CD4-positive, alpha-beta T cell treated with Interleukin-6 for 4 hours (primary cell): ENCODE measurements around the gene CBR3.

ENCODE experiments used
- DNase-seq: peaks from one replicate; pipeline ENCODE4 v3.0.0-alpha.2; 2020; ENCODE audit warnings: mixed read lengths

The CBR3 gene

GRCh38 chr21:36186506-36187399 is 51.9 kb downstream of the CBR3 start:
- DNase-seq, result no peak

DNA sequence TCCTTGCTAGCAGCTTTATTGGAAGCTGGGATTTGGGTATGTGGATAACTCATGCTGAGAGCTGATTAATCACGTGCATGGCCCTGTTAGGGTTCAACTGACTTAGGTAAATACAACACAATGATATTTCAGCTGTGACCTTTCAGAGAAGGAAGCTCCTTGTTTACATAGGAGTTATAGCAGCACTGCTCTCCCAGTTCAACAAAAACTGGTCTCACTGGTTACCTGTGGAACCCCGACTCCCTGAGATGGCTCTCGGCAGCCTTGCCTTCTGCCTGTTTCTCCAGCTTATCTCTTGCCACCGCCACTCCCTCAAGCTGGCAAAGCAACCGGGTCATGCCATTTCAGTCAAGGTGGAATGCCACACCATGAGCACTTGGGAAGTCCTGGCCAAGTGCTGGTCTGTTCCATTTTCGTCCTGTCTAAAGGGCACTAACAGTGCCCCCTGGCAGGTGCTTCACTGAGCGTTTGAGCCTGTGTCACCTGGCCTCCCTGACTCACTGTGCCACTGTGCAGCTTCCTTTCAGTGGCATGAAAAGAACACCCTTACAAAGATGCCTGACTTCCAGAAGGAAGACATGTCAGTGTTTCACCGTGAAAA is 53.3 kb downstream of the CBR3 start:
- peak; percentile 9 for DNase-seq

DNA sequence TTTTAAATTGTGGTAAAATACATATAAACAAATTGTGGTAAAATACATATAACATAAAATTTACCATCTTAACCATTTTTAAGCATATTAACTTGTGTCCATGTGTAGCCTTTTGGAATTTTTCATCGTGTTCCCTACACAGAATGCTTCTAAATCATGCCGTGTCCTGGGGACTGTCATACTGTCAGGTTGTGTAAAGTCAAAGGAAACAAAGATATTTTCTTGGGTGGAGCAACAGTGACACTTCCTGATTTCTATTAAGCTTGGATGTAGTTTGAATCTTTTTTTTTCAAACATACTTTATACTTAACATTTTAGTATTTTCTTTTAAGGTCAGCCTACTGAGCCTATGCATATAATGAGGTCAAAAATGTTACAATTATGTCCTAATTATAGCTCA is 54.1 kb downstream of the CBR3 start:
- DNase-seq, result no peak

DNA sequence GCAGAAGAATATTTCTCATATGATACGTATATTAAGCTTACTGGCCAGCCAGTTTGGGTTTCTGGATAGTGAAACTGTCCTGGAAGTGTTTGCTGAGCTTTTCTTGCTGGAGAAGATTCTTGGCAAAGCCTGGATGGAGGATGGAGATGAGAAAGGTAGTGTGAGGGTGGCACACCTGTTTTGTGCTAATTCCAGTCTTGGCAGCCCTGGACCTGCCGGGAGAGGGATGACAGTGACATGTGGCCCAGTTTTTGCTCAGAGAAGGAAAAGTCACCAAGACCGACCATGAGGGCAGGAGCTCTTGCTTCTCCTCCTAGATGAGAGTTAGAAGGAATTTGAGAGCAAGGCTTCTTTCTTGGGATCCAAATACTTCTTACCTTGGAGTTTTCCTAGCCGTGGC is 55.9 kb downstream of the CBR3 start:
- DNase-seq, result no peak

DNA sequence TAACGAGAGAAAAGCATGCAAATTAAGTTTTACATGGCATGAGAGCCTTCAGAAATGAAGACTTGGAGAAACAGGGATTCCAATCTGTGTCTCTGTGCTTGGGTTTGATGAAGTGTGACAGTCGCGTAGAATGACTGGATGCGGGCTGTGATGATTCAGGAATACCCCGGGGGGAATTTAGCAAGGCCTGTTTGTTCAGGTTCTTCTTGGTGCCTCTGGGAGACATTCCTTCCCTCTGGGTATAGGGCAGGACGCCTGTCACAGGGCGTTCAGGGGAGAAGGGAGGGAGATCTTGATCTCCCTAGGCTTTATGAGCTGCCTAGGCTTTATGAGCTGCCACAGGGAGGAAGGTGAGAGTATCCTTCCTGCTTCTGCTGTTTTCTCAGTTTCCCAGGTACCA is 58.3 kb downstream of the CBR3 start:
- DNase-seq, result no peak

DNA sequence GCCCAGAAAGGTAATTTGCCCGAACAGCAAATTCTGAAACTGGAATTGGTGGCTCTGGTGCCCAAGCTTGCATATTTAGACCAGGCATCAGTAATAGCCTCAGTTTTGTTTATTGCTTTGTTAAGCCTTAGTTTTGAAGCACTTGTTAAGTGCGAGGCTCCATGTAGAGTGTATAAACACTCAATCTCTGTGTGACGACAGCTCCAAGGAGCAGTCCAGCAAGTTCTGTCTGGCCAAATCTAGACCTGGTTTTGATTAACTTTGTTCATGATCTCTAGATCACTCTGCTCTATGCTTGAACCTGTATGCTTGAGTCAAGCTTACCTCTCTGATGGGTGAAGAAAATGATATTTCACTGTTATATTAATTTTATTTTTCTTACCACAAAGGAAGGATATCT is 59.1 kb downstream of the CBR3 start:
- DNase-seq, result no peak

DNA sequence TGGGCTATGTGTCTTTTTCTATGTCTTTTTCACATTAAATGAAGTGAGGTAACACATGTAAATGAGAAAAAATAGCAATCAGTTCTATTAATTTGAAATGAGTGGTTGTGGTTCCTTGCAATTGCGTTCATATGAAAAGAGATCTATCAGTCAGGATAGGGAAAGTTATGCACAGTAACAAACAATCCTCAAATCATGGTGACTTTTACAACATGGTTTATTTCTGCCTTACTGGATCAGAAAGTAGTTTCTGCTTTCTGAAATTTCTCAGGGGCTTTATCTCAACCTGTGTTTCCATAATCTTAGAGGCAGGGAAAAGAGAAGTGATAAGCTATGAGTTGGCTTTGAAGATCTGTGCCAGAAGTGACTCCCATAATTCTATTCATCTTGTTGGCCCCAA is 60.7 kb downstream of the CBR3 start:
- no peak for DNase-seq
